ENCODE measurements around the gene NFIB.

The NFIB gene

DNA sequence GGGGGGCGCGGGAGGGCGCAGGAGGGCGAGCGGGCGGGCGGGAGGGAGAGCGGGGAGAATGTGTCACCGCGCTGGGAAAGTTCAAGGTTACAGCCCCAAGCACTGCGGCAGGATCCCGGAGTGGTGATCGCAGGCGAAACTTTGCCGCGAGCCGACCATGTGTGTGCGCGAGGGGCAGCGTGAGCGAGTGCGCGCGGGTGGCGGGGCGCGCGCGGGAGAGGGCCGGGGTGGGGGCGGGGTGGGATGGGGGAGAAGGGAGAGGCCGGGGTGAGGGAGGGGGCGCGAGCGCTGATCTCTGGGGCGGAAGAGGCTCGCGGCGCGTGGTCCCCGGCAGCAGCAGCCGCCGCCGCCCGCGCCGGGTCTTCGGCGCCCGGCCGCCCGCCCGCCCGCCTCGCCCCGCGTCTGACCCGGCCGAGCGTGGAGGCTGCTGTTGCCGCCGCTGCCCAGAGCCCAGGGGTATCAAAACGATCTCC is at the start of gene NFIB:
TSS of gene NFIB (minus strand) at position 191 of the 473 bp plus-strand sequence. CDS start 630 bp downstream, outside the sequence.
- DNase-seq, result peak; percentile 74

GRCh38 chr9:14362175-14362574 is 48.2 kb upstream of the NFIB start:
- no peak for DNase-seq

GRCh38 chr9:14361074-14361473 is 47.1 kb upstream of the NFIB start:
- DNase-seq, result no peak

DNA sequence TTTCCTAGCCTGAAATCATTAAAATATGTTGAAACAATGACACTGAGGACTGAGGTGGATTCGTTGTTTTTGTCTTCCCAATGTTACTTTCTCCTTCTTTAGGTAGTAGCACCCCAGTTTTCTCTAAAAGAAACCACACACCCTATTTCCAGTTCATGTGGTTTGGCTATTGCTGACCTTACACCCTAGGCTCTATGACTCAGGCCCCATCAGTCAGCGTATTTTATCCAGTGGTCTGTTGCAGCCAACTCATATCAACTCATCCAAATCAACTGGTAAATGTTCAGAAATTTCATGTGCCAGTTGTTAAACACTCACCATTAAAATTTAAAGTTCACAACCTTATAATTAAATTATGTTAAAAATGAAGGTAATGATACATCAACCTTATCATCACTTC is 44.6 kb upstream of the NFIB start:
- DNase-seq, result no peak

GRCh38 chr9:14356351-14357265 is 42.7 kb upstream of the NFIB start:
- DNase-seq, result no peak

DNA sequence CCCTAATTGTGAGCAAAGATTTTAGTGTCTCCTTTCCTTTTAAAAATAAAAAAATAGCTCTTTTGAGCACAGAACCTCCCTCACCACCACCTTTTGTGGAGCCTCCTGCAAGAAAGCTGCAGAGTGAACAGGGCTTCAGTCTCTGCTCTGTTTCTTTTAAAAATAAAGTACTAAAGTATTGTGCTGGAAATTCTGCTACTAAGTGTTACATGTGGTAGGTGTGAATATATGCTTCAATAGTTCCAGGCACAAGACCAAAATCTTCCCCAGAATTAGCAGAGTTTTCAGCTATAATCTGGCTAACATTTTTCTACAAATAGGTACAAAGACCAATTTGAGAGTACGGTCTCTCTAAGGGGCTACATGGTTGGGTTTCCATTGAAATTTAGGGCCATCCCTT is 40.3 kb upstream of the NFIB start:
- no peak for DNase-seq

DNA sequence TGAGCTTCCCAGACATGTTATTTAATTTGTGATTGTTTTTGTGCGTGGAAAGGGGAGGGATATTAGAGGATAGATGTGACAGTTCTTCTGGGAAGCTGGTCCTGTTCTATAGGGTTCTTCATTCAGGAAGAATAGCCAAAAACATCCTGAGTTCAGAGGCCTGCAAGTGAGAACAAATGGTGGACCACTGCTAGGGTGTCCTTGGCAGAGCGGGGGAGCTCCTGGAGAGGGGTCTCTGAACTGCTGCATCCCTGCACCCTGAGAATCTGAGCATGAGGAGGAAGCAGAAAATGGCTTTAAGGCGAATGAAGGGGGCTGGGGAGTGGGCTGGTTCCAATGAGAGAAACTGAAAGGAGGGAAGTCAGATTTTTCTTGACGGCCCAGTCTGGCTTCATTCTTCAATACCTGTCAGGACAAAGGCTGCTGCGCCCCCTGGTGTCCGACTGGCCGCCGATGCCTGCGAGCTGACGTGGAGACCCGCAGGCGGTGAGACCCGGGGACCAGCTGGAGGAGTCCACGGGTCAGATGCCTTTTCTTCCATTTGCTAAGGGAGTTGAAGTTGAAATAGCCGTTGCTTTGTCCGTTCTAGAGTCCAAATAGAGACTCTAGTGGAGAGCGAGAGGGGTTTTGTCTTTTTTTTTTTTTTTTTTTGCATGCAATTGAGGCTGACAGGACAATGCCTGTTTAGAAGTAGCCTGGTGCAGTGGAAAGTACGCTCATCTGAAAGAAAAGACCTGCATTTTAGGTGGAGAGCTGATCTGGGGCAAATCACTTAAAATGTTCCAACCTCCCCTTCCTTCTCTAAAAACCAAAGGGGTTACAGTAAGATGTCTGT is 39.5 kb upstream of the NFIB start:
- peak; percentile 89 for DNase-seq

- DNase-seq, result peak; percentile 75
Observed at GRCh38 chr9:14352503-14352902, 38.6 kb upstream of the NFIB start.

DNA sequence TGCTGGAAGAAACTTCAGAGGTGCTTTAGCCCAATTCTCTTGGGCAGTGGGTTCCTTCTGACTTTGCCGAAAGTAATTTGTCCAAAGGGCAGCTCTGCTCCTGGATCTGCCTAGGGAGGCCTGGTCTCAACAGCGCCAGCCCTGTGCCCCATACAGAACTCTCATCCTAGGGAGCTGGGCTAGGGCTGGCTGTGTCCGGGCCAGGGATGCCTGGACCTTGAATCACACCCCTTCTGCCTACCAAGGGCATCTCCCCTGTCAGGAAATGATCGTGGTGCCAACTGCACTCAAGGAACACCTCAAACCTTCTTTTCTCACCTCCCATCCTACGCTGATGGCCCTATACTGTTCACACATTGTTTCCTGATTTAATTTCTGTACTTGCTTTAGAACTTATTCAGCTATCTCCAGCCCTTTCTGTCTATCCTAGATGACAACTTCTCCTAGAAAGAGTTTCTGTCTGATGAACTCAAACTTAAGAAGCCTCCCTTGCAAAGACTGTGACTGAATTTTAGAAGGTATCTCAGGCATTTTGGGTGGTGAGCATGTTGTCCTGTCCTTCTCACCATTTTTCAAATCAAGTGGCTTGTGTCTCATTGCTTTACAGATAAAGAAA is 37.4 kb upstream of the NFIB start:
- no peak for DNase-seq

GRCh38 chr9:14350754-14351153 is 36.8 kb upstream of the NFIB start:
- no peak for DNase-seq

DNA sequence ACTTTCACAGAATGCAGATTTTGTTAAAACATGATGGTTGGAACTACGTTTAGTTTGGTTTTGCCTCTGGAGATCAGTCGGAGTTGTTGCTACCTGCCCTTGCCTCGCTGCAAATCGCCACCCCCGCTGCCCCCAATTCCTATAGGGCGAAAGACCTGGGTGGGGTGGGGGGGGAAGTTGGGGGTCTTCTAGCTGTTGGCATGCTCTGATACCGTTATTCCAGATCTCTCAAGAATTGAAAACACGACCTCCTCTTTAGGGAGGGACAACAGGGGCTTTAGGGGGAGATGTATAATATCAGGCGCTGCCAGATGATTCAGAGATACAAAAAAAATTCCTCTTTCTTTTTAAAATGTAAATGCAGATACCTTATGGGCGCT is 36.4 kb upstream of the NFIB start:
- DNase-seq, result no peak

- DNase-seq, result no peak
Observed at GRCh38 chr9:14349447-14350348, 35.8 kb upstream of the NFIB start.

DNA sequence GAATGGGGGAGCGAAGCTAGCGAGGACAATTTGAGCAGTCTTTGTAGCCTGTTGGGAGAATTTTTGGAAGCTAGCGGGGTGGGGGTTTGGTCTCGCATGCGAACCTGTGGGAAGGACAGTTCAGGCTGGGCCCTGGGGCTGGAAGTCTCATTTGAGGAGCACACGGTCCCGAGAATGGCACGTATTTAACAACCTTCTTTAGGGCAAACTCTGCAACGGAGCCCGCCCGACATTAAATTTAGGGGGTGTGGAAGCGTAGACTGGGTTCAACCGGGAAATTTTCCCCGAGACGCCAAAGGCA is 35.2 kb upstream of the NFIB start:
- no peak for DNase-seq

DNA sequence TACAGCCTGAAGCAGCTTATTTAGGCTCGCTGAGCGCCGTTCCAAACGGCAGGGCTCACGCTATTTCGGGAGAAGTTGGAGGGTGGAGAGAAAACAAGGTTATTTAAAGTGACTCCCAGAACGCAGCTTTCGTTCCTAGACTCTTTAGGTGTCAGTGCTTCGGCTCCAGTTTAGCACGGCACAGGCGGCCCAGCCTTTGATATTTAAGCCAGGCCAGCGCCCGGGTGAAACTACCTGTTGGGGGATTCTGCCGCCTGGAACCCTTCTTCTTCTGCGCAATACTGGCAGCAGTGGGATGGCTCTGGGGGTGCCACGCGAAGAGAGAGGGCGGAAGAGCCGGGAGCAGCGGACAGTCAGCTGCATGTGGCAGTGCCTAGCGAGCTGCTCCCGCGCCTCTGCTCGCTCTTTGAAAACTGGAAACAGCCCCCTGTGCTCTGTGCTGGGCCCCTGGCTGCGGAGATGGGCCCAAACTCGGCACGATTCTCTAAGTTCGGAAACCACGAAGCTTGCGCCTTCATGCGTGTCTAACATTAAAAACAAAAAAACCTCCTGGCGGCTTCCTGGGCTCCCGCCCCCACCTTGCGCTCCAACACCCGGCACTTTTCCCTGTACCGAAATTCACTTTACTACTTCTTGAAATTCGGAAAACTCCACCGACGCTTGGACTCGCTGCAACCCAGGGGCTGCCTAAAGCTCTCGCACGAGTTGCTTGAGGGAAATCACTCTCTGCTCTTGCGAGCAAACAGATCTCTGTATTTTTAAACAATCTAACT is 34.6 kb upstream of the NFIB start:
- DNase-seq, result no peak

DNA sequence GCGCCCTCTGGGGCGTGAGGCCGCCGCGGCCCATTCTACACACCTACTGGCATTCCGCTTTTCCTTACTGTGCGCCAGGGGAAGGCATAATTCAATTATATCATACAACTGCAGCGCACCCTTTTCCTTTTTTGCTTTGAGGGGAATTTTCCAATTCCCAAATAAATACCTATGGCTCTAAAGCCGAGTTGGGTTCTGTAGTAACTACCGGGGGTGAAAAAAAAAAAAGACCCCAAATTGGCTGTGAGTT is 34.1 kb upstream of the NFIB start:
- no peak for DNase-seq

- no peak for DNase-seq
Observed at GRCh38 chr9:14347406-14348122, 33.6 kb upstream of the NFIB start.

DNA sequence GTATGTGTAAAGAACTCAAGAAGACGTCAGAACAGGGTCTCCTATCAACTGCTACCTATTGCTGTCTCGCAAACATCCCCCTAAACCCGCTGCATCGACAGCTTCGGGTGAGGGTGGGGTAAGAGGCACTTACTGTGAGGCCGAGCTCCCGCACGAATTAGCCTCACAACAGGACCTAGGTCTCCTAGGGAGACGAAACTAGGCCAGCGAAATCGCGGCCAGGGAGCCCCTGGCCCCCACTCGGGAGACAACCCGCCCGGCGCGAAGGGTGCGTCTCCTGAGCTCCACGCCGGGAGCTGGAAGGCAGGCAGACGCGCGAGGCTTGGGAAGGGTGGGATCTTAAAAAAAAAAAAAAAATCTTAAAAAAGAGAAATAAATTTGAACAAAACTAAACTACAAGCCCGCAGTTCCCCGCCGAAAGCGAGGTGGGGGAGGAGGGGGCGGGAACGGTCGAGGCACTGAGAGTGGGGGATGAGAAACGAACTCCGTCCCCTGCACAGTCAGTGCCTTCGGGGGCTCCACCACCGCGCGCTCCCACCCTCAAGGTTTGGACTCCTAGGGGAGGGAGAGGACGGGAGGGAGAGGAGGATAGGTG is 33.0 kb upstream of the NFIB start:
- DNase-seq, result no peak

GRCh38 chr9:14346231-14346791 is 32.4 kb upstream of the NFIB start:
- no peak for DNase-seq

DNA sequence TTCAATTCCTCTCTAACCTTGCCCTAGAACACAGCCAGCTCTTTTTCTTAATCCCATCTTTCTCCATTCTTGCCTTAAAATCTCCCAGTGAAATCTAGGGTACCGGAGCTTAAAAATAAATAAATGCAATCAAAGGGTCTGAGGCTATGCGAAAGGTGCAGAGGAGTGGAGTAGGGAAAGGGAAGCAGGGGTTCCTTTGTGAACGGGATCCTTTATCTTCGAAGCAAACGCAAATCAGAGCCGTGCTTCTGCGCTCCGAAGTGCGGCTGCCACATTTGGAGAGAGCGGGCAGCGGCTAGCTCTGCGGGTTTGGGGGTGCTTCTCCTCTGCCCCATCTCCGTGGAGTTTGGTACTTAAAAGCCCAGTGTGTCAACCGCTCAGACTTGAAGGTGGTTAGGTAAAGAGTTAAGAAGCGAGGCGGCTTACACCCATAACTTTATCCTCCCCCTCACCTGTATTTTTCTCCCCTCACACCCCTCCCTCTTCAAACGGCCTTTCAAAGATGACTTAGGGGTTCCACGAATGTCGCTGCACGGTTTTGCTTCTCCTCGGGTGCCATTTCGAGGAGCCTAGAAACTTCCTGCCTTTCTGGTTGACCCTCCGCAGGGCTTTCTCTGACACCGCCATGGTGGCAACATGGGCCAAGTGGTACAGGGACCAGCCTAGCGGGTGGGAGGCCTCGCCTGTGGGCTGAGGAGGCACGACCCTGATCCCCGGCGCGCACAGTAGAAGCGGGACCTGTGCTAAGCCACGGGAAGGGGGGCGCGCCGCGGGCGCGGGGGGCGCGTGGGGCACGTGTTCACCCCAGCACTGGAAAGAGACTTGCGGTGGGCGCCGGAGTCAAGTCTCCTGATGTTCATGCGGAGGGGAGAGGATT is 31.7 kb upstream of the NFIB start:
- no peak for DNase-seq

- no peak for DNase-seq
Observed at GRCh38 chr9:14344941-14345353, 31.0 kb upstream of the NFIB start.
